NCI-H345 treated with DMSO at 0.1 percent for 48 hours (cell line): ENCODE data around the gene TBC1D1.

Experiments
- DNase-seq: peaks from one replicate; lab custom pipeline; 2025; ENCODE audit not compliant: unreplicated experiment; lab: John Stamatoyannopoulos, UW

Gene TBC1D1

DNA sequence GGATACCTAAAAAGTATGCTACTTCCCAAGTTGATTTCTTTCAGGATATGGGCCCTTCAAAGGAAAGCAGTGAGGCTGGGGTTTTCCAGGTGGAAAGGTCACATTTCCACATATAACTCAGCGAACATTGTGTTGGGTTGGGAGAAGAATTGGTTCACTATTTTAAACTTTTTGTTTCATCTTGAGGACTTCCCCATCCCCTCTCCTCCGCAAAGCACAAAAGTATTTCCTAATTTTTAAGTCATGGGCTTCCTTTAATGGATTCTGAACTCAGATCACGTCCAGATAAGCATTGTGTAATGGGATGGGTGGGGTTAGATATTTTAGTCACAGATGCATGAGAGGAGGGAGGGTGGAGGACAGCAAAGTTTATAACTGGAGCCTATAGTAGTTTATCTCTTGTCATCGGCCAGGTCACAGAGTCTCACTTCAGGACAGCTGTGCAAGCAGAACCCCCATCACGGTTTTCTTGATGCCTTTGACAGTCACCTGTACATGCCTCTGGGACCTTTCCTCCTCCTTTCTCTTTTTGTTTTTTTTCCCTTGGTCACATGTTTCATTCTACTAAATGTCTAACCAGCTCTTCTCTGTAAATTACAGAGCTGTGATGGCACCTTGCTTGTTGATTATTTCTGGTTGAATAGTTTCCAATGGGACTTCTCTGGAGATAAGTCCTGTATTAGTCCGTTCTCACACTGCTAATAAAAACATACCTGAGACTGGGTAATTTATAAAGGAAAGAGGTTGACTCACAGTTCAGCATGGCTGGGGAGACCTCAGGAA lies 184.7 kb downstream of the TBC1D1 start:
- DNase-seq = no peak

DNA sequence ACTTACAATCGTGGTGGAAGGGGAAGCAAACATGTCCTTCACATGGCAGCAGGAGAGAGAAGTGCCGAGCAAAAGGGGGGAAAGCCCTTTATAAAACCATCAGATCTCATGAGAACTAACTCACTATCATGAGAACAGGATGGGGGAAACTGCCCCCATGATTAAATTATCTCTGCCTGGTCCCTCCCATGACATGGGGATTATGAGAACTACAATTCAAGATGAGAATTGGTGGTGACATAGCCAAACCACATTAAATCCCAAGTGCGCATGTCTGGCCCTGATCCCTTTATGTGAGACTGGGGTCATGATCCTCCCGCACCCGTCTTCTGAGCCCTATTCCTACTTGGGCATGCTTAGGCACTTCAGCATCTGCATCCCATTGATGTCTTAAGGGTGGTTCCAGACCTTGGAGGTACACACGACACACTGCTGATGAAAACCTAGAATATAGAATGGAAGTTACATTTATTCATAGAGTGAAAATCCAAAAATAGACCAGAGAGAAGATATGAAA lies 185.3 kb downstream of the TBC1D1 start:
- DNase-seq = no peak

DNA sequence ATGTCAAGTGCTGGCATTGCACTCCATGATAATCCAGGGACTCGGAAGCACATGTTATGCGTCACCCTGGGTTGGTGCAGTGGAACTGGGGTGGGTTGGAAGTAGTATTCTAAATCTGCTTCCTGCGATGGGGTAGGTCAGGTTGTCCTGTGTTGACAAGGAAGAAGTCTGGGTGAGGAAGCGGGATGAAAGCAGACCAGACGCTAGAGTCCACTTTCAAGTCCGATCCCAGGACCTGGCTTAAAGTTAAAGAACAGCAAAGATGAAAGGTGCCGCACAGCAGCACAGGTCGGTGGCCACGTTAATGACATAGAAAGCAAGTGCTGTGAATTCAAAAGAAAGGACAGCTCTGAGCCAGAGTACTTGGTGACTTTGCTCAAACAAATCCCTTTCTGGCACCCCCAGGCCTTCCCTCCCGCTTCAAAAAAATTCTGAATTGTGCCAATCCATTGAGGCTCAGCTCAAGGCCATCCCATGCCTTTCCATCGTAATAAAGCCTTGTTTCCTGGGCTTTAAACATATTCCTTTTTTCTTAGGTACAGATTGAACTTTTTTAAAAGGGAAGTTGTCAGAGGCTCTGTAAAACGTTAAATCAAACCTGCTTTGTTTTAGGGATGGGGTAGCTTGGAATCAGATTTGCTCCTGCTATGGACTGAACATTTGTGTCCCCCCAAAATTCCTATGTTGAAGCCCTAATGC lies 187.1 kb downstream of the TBC1D1 start:
- no peak for DNase-seq

- DNase-seq = no peak
These were observed 187.9 kb downstream of the TBC1D1 start for GRCh38 chr4:38078590-38079421.

DNA sequence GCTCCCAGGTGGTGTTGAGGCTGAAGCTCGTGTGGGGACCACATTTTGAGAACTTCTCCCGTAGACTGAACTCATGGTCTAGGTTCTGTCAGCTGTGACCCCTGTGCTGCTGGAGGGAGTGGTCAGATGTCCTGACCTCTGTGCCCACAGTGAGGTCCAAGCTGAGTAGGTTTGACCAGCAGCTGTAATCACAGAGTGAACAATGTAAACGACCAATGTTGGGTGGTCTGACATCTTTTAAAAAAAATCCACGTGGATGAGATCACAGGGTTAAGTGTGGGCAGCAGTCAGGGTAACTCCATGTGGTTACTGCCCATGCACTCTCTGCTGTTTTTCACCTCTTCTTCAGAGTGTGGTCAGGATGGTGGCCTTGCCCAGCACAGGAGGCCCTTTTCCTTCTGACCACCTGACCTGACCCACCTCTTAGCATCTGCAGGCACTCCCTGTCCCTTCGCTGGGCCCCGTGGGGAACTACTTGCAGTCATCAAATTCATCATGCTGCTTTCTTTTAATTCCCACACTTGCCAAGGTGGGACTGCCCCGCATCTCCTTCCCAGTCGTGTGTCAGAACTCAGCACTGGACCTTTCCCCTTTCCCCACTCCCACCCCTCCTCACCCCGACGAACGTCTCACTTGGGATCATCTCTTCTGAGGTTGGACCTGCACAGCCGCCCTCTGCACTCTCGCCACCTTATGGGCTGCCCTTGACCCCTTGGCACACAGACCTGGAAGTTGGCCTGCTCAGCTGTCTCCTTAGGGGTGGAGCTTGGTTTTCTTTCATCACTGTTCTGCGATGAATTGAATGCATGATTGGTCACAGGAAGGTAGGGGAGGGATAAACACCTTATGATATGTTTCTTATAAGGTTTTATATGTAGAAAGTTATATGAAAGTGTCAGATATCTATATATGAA lies 189.4 kb downstream of the TBC1D1 start:
- no peak for DNase-seq

- DNase-seq = no peak
These were observed 191.1 kb downstream of the TBC1D1 start for GRCh38 chr4:38082021-38082420.

- DNase-seq = no peak
These were observed 191.8 kb downstream of the TBC1D1 start for GRCh38 chr4:38082424-38083385.

GRCh38 chr4:38084877-38085711 lies 194.2 kb downstream of the TBC1D1 start:
- no peak for DNase-seq

DNA sequence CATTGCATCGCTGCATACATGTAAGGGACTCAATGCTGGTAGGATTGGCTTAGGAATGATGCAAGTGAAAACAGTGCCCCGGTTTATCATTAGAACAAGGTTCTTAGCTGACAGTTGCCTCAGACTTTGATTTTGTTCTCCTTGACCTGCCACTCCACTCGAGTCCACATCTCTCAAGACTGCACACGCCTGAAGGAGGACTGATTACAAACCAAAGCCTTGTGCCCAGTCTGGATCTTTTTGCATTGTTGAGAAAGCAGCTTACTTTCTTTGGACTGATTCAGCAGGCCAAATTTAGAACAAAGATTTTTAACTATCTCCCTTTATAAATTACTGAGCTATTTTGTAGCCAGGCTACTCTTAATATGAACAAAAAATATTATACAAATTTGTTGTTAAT lies 194.9 kb downstream of the TBC1D1 start:
- DNase-seq = no peak

- DNase-seq = no peak
These were observed 195.4 kb downstream of the TBC1D1 start for GRCh38 chr4:38086151-38086848.

DNA sequence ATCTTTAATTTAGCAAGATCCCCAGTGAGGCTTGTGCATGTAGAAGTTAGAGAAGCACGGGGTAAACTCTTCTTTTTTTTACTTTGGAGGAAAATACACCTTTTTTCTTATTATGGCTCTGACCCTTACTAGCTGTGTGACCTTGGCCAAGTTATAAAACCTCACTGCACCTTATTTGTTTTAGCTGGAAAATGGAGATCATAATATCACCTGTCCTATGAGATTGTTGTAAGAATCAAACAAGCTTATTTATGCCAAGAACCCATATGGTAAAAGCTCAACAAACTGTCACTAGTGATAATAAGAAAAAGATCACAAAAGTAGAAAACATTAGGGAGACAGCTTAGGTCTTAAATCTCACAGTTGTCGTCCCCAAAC lies 196.0 kb downstream of the TBC1D1 start:
- DNase-seq = no peak

DNA sequence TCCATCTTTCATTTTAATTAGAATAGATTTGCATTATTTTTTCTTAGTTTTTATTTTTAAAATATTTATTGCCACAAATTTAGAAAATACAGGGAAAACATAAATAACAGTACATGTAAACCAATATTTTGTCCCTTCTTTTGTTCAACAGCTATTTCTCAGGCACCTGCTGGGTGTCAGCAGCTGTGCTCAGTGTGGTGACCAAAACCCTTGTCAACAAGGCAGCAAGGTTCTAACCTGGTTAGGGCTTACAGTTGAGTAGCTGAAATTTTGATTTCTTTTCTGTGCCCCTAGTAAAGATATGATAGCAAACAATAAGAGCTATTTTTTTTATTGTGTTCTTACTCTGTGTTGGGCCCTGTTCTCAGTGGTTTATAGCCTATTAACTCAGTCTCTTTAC lies 197.4 kb downstream of the TBC1D1 start:
- no peak for DNase-seq

GRCh38 chr4:38089961-38090360 lies 199.1 kb downstream of the TBC1D1 start:
- DNase-seq = no peak

DNA sequence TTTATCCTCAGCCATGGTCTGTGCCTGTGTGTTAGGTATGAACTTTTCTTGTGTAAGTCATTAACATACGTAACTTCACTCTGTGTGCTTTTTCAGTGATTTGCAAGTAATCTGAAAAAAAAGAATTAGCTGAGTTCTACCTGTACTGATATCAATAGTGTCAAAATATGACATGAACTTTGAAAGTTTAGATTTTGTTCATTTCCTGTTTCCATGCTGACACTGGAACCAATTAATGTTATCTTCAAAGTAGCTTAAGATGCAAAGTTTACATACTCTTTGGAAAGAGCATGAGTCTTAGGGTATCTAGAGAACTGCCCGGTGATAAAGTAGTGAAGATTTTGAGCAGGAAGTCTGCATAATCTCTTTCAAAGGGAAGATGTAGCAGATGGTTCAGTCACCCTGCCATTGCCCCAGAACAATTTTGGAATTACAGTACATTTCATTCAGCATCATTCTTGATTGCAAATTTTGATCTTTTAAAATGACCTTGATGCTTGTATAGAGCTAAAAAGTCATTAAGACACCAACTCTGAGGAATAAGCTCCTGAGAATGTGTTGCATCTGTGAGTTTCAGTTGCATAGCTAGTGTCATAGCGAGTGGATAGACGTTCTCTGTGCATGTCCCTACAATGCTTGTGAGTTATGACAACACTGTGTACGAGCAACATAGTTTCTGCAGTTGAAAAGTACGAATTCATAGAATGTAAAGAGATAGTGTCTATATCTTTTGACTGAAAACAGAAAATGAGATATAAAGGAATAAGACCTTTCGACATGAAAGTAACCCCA lies 199.8 kb downstream of the TBC1D1 start:
- DNase-seq = no peak

- DNase-seq = no peak
These were observed 200.8 kb downstream of the TBC1D1 start for GRCh38 chr4:38091636-38092035.

DNA sequence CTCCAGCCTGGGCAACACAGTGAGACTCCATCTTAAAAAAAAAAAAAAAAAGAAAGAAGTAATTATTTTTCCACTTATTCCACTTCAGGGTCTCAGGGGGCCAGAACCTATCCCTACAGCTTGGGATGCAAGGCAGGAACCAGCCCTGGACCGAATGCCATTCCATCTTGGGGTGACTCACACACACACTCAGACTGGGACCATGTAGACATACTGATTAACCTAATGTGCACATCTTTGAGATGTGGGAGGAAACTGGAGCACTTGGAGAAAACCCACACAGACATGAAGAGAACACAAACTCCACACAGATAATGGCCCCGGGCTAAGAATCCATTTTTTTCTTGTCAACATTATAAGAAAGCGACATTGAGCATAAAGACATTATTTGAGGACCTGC lies 201.8 kb downstream of the TBC1D1 start:
- DNase-seq = no peak

GRCh38 chr4:38094419-38094818 lies 203.5 kb downstream of the TBC1D1 start:
- DNase-seq = no peak
